ENCODE data around the gene RTKN2. TPM values are rescaled to one million over a fixed set of nuclear protein-coding genes. Genes with fewer than 3 reads are reported as not detected.

The RTKN2 gene
- total and polyA plus RNA-seq, 9 of the 15 experiments (the other 6 are each of a cell fraction or from before 2014, with no cell fraction given), result 0.03 to 0.11 (median 0.05) TPM; not detected in 2

DNA sequence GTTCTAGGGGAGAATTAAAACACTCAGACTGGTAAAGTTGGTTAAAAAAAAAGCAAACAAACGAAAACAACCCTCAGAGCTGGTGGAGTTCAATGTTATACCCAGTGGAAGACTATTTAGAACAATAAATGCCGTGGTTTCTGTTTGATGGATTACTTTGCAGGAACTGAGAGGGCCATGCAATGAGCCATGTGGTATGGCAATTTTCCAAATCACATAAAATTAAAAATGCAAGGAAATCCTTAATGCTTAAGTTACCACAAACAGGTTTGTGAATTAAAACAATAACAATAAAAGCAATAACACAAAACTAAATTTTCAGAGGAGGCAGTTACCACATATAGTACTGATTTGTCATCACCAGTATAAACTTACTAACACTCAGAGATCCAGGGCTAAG, 96.9 kb downstream of the RTKN2 start (continued):
- TF ChIP-seq ZNF318 (IDR thresholded peaks at IDR 0.05; ENCODE audit: borderline replicate concordance in 1 of 2, low read depth in 1 of 2) (no peak), RBM17 (IDR thresholded peaks at IDR 0.05; ENCODE audit: borderline replicate concordance, low read depth, low read length) (no peak), MED1 (CRISPR knock-in tag; IDR thresholded peaks at IDR 0.05; ENCODE audit: borderline replicate concordance) (no peak), STAT5B (CRISPR knock-in tag; IDR thresholded peaks at IDR 0.05) (no peak), NR0B1 (IDR thresholded peaks at IDR 0.05; ENCODE audit: partially characterized antibody) (no peak), ZNF57 (CRISPR knock-in tag; IDR thresholded peaks at IDR 0.05) (no peak), SMARCA5 (IDR thresholded peaks at IDR 0.05) (no peak), PML (IDR thresholded peaks at IDR 0.05; ENCODE audit: low read length) (no peak), HMGXB4 (CRISPR knock-in tag; IDR thresholded peaks at IDR 0.05) (no peak)
- TF ChIP-seq, protein P1, sequence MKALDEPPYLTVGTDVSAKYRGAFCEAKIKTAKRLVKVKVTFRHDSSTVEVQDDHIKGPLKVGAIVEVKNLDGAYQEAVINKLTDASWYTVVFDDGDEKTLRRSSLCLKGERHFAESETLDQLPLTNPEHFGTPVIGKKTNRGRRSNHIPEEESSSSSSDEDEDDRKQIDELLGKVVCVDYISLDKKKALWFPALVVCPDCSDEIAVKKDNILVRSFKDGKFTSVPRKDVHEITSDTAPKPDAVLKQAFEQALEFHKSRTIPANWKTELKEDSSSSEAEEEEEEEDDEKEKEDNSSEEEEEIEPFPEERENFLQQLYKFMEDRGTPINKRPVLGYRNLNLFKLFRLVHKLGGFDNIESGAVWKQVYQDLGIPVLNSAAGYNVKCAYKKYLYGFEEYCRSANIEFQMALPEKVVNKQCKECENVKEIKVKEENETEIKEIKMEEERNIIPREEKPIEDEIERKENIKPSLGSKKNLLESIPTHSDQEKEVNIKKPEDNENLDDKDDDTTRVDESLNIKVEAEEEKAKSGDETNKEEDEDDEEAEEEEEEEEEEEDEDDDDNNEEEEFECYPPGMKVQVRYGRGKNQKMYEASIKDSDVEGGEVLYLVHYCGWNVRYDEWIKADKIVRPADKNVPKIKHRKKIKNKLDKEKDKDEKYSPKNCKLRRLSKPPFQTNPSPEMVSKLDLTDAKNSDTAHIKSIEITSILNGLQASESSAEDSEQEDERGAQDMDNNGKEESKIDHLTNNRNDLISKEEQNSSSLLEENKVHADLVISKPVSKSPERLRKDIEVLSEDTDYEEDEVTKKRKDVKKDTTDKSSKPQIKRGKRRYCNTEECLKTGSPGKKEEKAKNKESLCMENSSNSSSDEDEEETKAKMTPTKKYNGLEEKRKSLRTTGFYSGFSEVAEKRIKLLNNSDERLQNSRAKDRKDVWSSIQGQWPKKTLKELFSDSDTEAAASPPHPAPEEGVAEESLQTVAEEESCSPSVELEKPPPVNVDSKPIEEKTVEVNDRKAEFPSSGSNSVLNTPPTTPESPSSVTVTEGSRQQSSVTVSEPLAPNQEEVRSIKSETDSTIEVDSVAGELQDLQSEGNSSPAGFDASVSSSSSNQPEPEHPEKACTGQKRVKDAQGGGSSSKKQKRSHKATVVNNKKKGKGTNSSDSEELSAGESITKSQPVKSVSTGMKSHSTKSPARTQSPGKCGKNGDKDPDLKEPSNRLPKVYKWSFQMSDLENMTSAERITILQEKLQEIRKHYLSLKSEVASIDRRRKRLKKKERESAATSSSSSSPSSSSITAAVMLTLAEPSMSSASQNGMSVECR (CRISPR knock-in tag; IDR thresholded peaks at IDR 0.05), result no peak

Data from K562 (cell line).